CD14-positive monocyte (primary cell): ENCODE data around the gene PCED1A. TPM values are rescaled to one million over a fixed set of nuclear protein-coding genes. Genes with fewer than 3 reads are reported as not detected.

ENCODE experiments used
- DNase-seq, 3 donors: peaks; one replicate each; pipeline ENCODE4 v3.0.0-alpha.2; 2011 to 2022
- H2AFZ ChIP-seq: 2 replicates; pipeline ENCODE4 v1.6.0; 2012; ENCODE audit warnings: mild to moderate bottlenecking, low read depth, low read length, inconsistent platforms; ENCODE audit not compliant: insufficient read depth, poor library complexity, severe bottlenecking
- H3K27ac ChIP-seq, 2 donors: 1 replicate in 1 of 2; 2 replicates in 1 of 2; pipeline ENCODE4 v1.5.1; 2012 to 2013; ENCODE audit warnings: low read length in 2 of 2, control low read depth in 1 of 2, inconsistent platforms in 1 of 2, low read depth in 1 of 2, mild to moderate bottlenecking in 1 of 2
- H3K27me3 ChIP-seq, 2 donors: one replicate each; pipeline versions ENCODE4 v1.6.0 to v1.6.1; 2011 to 2013; ENCODE audit warnings: low read length in 2 of 2; ENCODE audit not compliant: control insufficient read depth in 2 of 2, insufficient read depth in 2 of 2
- H3K36me3 ChIP-seq, 2 donors: replicated peaks in 1 of 2; 1 replicate in 1 of 2; 2 replicates in 1 of 2; pipeline versions ENCODE4 v1.5.1 to v1.6.1; 2012 to 2013; ENCODE audit warnings: low read length in 2 of 2, control low read depth in 1 of 2, inconsistent platforms in 1 of 2, mild to moderate bottlenecking in 1 of 2; ENCODE audit not compliant: insufficient read depth in 2 of 2, control insufficient read depth in 1 of 2
- H3K4me1 ChIP-seq, 2 donors: 1 replicate in 1 of 2; 2 replicates in 1 of 2; pipeline versions ENCODE4 v1.5.1 to v1.6.1; 2012 to 2013; ENCODE audit warnings: low read length in 2 of 2, control low read depth in 1 of 2, inconsistent platforms in 1 of 2, mild to moderate bottlenecking in 1 of 2, moderate library complexity in 1 of 2; ENCODE audit not compliant: insufficient read depth in 2 of 2, control insufficient read depth in 1 of 2
- H3K4me2 ChIP-seq: replicated peaks from 2 replicates; pipeline ENCODE3; 2012; ENCODE audit warnings: low read length, moderate library complexity, mild to moderate bottlenecking; ENCODE audit not compliant: poor library complexity, severe bottlenecking; ENCODE audit errors: extremely low read depth
- H3K4me3 ChIP-seq, 3 experiments: fragments of 200-600 bp in 1 of 3; sonication (generic) in 1 of 3; replicated peaks in 1 of 3; 1 replicate in 2 of 3; 2 replicates in 1 of 3; pipeline ENCODE4 v1.5.1; 2011 to 2013; ENCODE audit warnings: low read length in 3 of 3, mild to moderate bottlenecking in 3 of 3, control low read depth in 2 of 3, low read depth in 2 of 3, inconsistent platforms in 1 of 3, moderate library complexity in 1 of 3
- H3K79me2 ChIP-seq: 2 replicates; pipeline ENCODE4 v1.6.0; 2012; ENCODE audit warnings: mild to moderate bottlenecking, control low read depth, inconsistent platforms, low read length, moderate library complexity; ENCODE audit not compliant: insufficient read depth
- H3K9ac ChIP-seq: 2 replicates; pipeline ENCODE4 v1.6.0; 2017; ENCODE audit warnings: low read length, mild to moderate bottlenecking; ENCODE audit not compliant: insufficient read depth, poor library complexity, severe bottlenecking
- H3K9me3 ChIP-seq, 2 donors: replicated peaks in 1 of 2; 1 replicate in 1 of 2; 2 replicates in 1 of 2; pipeline versions ENCODE4 v1.5.1 to v1.6.1; 2012 to 2013; ENCODE audit warnings: low read length in 2 of 2, control low read depth in 1 of 2; ENCODE audit not compliant: control insufficient read depth in 1 of 2, insufficient read depth in 1 of 2
- H4K20me1 ChIP-seq: 2 replicates; pipeline ENCODE4 v1.6.0; 2012; ENCODE audit warnings: mild to moderate bottlenecking, low read length, control low read depth, moderate library complexity; ENCODE audit not compliant: insufficient read depth
- H3K27ac Mint-ChIP-seq, 7 donors: one replicate each; pipeline ENCODE4 v1.8.0; 2020; ENCODE audit warnings: mild to moderate bottlenecking in 7 of 7, mixed read lengths in 7 of 7, moderate library complexity in 6 of 7, inconsistent platforms in 2 of 7
- H3K27me3 Mint-ChIP-seq, 3 donors: one replicate each; pipeline ENCODE4 v1.8.0; 2021 to 2022; ENCODE audit warnings: low read depth in 3 of 3, mild to moderate bottlenecking in 3 of 3, mixed read lengths in 3 of 3, moderate library complexity in 3 of 3, inconsistent platforms in 1 of 3
- H3K36me3 Mint-ChIP-seq, 2 donors: one replicate each; pipeline ENCODE4 v1.8.0; 2020; ENCODE audit warnings: mixed read lengths in 2 of 2, inconsistent platforms in 1 of 2, mild to moderate bottlenecking in 1 of 2
- H3K4me1 Mint-ChIP-seq: one replicate; pipeline ENCODE4 v1.8.0; 2020; ENCODE audit warnings: mild to moderate bottlenecking, mixed read lengths
- H3K4me3 Mint-ChIP-seq, 2 donors: one replicate each; pipeline ENCODE4 v1.8.0; 2020; ENCODE audit warnings: mild to moderate bottlenecking in 2 of 2, mixed read lengths in 2 of 2, moderate library complexity in 1 of 2
- H3K9me3 Mint-ChIP-seq, 7 donors: one replicate each; pipeline ENCODE4 v1.8.0; 2020 to 2022; ENCODE audit warnings: mixed read lengths in 7 of 7, mild to moderate bottlenecking in 6 of 7, moderate library complexity in 6 of 7, inconsistent platforms in 2 of 7
- WGBS: methylation state at CpG from one replicate; pipeline ENCODE4 v1.1.5; 2013; ENCODE audit warnings: missing lambda C conversion rate; ENCODE audit not compliant: insufficient coverage; 5-methylcytosine and 5-hydroxymethylcytosine counted together
- intact Hi-C, 2 donors: fragments of 100-400 bp; cut with micrococcal nuclease; formaldehyde crosslinking; loops; one replicate each; pipeline versions ENCODE4 v1.15.0 to v1.15.1; 2023
- polyA plus RNA-seq, 3 donors: library from polyadenylated mRNA; depleted of rRNA in 1 of 3; unstranded in 2 of 3; stranded (reverse) in 1 of 3; fragments of 300-500 nt in 2 of 3; fragments of >200 nt in 1 of 3; fragmentation: Illumina TruSeq in 2 of 3; gene quantifications; 1 replicate in 2 of 3; 2 replicates in 1 of 3; pipeline ENCODE4 v1.2.3, GENCODE V29; 2012 to 2021
- TF ChIP-seq, protein P1 (sequence below): fragments of 200-600 bp; IDR thresholded peaks from one replicate; pipeline ENCODE4 v1.8.0; 2022; ENCODE audit warnings: antibody characterized with exemption, mild to moderate bottlenecking

The PCED1A gene
- polyA plus RNA-seq, 3 donors = 9.1 to 85.2 (median 10.2) TPM

- H3K27ac ChIP-seq = no peak overlapping the region
- intact Hi-C loops = no loop called here
- peaks cover 0 to 10% of the 10 kb centered on the region in 2 donors for H3K27me3 ChIP-seq
- peaks cover under 1% of the 10 kb centered on the region for H4K20me1 ChIP-seq
- TF ChIP-seq, protein P1, sequence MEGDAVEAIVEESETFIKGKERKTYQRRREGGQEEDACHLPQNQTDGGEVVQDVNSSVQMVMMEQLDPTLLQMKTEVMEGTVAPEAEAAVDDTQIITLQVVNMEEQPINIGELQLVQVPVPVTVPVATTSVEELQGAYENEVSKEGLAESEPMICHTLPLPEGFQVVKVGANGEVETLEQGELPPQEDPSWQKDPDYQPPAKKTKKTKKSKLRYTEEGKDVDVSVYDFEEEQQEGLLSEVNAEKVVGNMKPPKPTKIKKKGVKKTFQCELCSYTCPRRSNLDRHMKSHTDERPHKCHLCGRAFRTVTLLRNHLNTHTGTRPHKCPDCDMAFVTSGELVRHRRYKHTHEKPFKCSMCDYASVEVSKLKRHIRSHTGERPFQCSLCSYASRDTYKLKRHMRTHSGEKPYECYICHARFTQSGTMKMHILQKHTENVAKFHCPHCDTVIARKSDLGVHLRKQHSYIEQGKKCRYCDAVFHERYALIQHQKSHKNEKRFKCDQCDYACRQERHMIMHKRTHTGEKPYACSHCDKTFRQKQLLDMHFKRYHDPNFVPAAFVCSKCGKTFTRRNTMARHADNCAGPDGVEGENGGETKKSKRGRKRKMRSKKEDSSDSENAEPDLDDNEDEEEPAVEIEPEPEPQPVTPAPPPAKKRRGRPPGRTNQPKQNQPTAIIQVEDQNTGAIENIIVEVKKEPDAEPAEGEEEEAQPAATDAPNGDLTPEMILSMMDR = no peak
- no peak overlapping the region for H3K4me2 ChIP-seq
- peaks cover 43 to 51% of the 10 kb centered on the region in 2 donors for H3K4me1 ChIP-seq
- H3K36me3 ChIP-seq = peaks cover 23 to 28% of the 10 kb centered on the region in 2 donors
- Mint-ChIP-seq H3K27ac (no peak overlapping the region), H3K27me3 (peaks cover 8 to 15% (median 8%) of the 10 kb centered on the region in 3 donors), H3K4me1 (peaks cover 49% of the 10 kb centered on the region), H3K9me3 (peaks cover 0 to 3% (median 0%) of the 10 kb centered on the region in 7 donors), H3K4me3 (no peak overlapping the region), H3K36me3 (peaks cover 32 to 33% of the 10 kb centered on the region in 2 donors)
- no peak overlapping the region for H3K4me3 ChIP-seq
- DNase-seq = no peak
- H3K9me3 ChIP-seq = no peaks in the 10 kb centered on the region
- 97% methylated on average over 3 of the region's 3 CpGs for WGBS
- no peak overlapping the region for H2AFZ ChIP-seq
- peaks cover 9% of the 10 kb centered on the region for H3K79me2 ChIP-seq
- H3K9ac ChIP-seq = no peak overlapping the region
These were observed 28.9 kb upstream of the PCED1A start for GRCh38 chr20:2869381-2869780.

- Histone ChIP-seq H3K27ac (no peak overlapping the region), H4K20me1 (no peaks in the 10 kb centered on the region), H3K4me3 (no peak overlapping the region), H3K79me2 (no peaks in the 10 kb centered on the region), H3K4me2 (no peak overlapping the region), H3K36me3 (peaks cover 39 to 49% of the 10 kb centered on the region in 2 donors), H3K9ac (peak overlapping the region; percentile 25), H3K9me3 (no peaks in the 10 kb centered on the region), H3K4me1 (peaks cover 31 to 34% of the 10 kb centered on the region in 2 donors), H2AFZ (no peak overlapping the region), H3K27me3 (peaks cover 0 to 8% of the 10 kb centered on the region in 2 donors)
- Mint-ChIP-seq H3K27me3 (peaks cover 8 to 9% (median 9%) of the 10 kb centered on the region in 3 donors), H3K27ac (peak overlapping the region in 2 of 7 donors; percentile 38 to 46), H3K4me1 (peaks cover 37% of the 10 kb centered on the region), H3K9me3 (peaks cover 0 to 3% (median 0%) of the 10 kb centered on the region in 7 donors), H3K36me3 (peaks cover 43 to 53% of the 10 kb centered on the region in 2 donors), H3K4me3 (peak overlapping the region in 1 of 2 donors; percentile 59)
- DNase-seq = no peak
- 28% methylated on average over 10 of the region's 12 CpGs for WGBS
- TF ChIP-seq, protein P1 = no peak
- intact Hi-C loops = no loop called here
These were observed 26.8 kb upstream of the PCED1A start for GRCh38 chr20:2867081-2867864.
